ENCODE results near the gene FZD2. TPM values are rescaled to one million over a fixed set of nuclear protein-coding genes. Genes with fewer than 3 reads are reported as not detected.

FZD2 gene
- total and polyA plus RNA-seq, 2 of the 8 experiments (the other 6 are each of a cell fraction or from before 2014, with no cell fraction given) = 17.6 to 86.7 TPM

DNA sequence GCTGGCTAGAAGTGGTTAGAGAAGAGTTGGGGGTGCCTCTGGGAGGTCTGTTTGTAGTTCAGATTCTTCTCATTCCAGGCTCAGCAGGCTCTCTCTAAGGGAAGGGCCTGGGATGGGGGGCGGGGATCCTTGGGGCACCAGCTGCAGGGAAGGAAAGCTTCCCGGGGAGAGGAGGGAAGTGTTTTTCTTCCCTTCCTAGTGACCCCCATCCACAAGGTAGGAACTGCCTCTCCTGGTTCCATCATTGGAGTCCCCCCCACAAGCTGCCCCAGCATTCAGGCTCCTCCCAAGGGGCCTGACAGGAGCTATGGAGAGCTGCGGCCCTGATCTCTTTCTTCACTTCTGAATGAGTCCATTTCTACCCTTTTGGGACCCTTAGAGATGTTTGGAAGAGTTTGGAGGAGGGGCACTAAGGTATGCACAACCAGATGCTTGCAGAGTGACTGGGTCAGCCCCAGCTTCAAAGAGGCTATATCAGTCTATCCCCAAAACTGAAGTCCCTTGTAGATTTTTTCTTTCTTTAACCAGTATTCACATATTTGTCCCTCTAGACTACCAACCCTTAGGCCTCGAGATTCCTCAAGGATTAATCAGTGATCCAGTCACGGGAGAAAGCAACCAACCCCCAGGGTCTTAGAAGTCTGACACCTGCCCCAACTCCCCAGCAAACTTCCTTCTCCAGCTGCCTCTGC is 13.9 kb upstream of the FZD2 start:
- Histone ChIP-seq H2BK120ac (replicated peaks; ENCODE audit: low read depth, low read length) (no peak overlapping the region), H2AFZ (ENCODE audit: low read length) (no peak overlapping the region), H2BK12ac (ENCODE audit: low read depth, low read length) (peak overlapping the region; percentile 40), H3K18ac (ENCODE audit: extremely low read depth, low read length) (peak overlapping the region; percentile 83), H3K79me1 (ENCODE audit: low read depth, low read length) (no peaks in the 10 kb centered on the region; the same call in 1 of the 2 replicates), H4K20me1 (replicated peaks in 1 of 2; ENCODE audit: control insufficient read depth in 1 of 2, insufficient read depth in 2 of 2, low read length in 2 of 2) (no peaks in the 10 kb centered on the region), H3K4me3 (ENCODE audit: extremely low read depth in 1 of 4, insufficient read depth in 2 of 4, low read depth in 3 of 4, low read length in 4 of 4) (peak overlapping the region; percentile 12 to 50 (median 22); a peak in 5 of 8 replicates), H3K79me2 (ENCODE audit: control insufficient read depth in 1 of 2, insufficient read depth in 2 of 2, low read length in 2 of 2) (no peaks in the 10 kb centered on the region), H2AK5ac (ENCODE audit: low read depth, low read length) (0 out of 2 replicates have a peak overlapping the region, but pooled peaks have one; percentile 92), H3K4ac (replicated peaks; ENCODE audit: insufficient read length, low read depth, low read length) (no peak overlapping the region), H3K9ac (replicated peaks in 1 of 4; ENCODE audit: extremely low read depth in 1 of 4, low read depth in 3 of 4, low read length in 3 of 4) (no peak overlapping the region), H4K8ac (ENCODE audit: extremely low read depth, insufficient read depth, low read length) (no peak overlapping the region), H3K4me2 (ENCODE audit: insufficient read depth in 1 of 2, low read depth in 2 of 2, low read length in 2 of 2) (peak overlapping the region; percentile 69 to 87), H3K9me3 (ENCODE audit: insufficient read depth in 2 of 2, low read depth in 1 of 2, low read length in 1 of 2) (no peaks in the 10 kb centered on the region), H2BK15ac (ENCODE audit: low read length) (no peak overlapping the region), H4K5ac (ENCODE audit: insufficient read length, low read depth, low read length) (no peak overlapping the region), H3K56ac (replicated peaks; ENCODE audit: insufficient read length, low read depth, low read length) (no peak overlapping the region), H3K4me1 (replicated peaks in 1 of 4; ENCODE audit: control insufficient read depth in 3 of 4, insufficient read depth in 4 of 4, low read length in 3 of 4) (peaks cover 34 to 62% (median 48%) of the 10 kb centered on the region in 4 experiments), H2BK5ac (ENCODE audit: low read depth, low read length) (no peak overlapping the region), H2BK20ac (ENCODE audit: low read length) (0 out of 2 replicates have a peak overlapping the region, but pooled peaks have one; percentile 3), H3K27ac (ENCODE audit: low read depth, low read length) (no peak overlapping the region), H3K36me3 (ENCODE audit: control insufficient read depth in 2 of 4, insufficient read depth in 4 of 4, low read length in 3 of 4) (no peaks in the 10 kb centered on the region), H3K14ac (ENCODE audit: insufficient read length) (no peak overlapping the region), H4K91ac (replicated peaks; ENCODE audit: insufficient read length, low read length) (no peak overlapping the region), H3K23ac (ENCODE audit: insufficient read length) (no peak overlapping the region), H3K23me2 (ENCODE audit: low read depth, low read length) (peaks cover 3% of the 10 kb centered on the region; the same call in 1 of the 2 replicates), H3K27me3 (replicated peaks in 1 of 4; ENCODE audit: control insufficient read depth in 3 of 4, extremely low read depth in 1 of 4, insufficient read depth in 3 of 4, low read length in 3 of 4) (peaks cover 10 to 60% (median 34%) of the 10 kb centered on the region in 4 experiments)
- ChIA-PET CTCF (ENCODE audit: partially characterized antibody) (interaction anchor here (0.6 to 3.9 kb wide), 7 partner anchors 10 to 167 kb away, joined by 3 to 18 read pairs (median 6); partner anchors contain the start of gene FZD2), POLR2A (ENCODE audit: partially characterized antibody) (interaction anchor here (0.7 to 14.7 kb wide), 8 partner anchors 9 to 119 kb away, joined by 3 to 219 read pairs (median 4); partner anchors contain the start of genes FZD2 and GPATCH8)
- FAIRE-seq = peak; percentile 96
- DNase-seq (ENCODE audit: low read depth in 1 of 2, low spot score in 2 of 2) = peak; percentile 85 to 87
- 7% methylated on average over 5 of the region's 5 CpGs; no CpG with 5 or more reads in 1 of the 2 experiments for WGBS, 2 experiments (ENCODE audit: extremely low coverage in 1 of 2, insufficient coverage in 1 of 2, insufficient read length in 1 of 2, insufficient replicate concordance in 2 of 2, low coverage in 1 of 2, low lambda C conversion rate in 2 of 2, missing lambda C conversion rate in 1 of 2)
- TF ChIP-seq SP1 (IDR thresholded peaks at IDR 0.05; ENCODE audit: low read depth, low read length) (peak; percentile 94), HDAC2 (IDR thresholded peaks at IDR 0.05; ENCODE audit: borderline replicate concordance in 1 of 2, low read depth in 2 of 2, low read length in 2 of 2) (peak; percentile 33 to 97; a peak in 3 of 4 replicates), JUN (IDR thresholded peaks at IDR 0.05; ENCODE audit: low read depth, low read length) (no peak), TEAD4 (IDR thresholded peaks at IDR 0.05; ENCODE audit: low read depth, low read length) (peak; percentile 100), RXRA (IDR thresholded peaks at IDR 0.05; ENCODE audit: insufficient read depth, low read depth, low read length) (peak; percentile 83; the same call in 1 of the 2 replicates), CREB1 (IDR thresholded peaks at IDR 0.05) (0 out of 2 replicates have a peak, but pooled peaks have one; percentile 20), NANOG (IDR thresholded peaks at IDR 0.05; ENCODE audit: insufficient read depth, low read depth, low read length, poor library complexity, severe bottlenecking) (peak; percentile 71), E2F6 (IDR thresholded peaks at IDR 0.05) (no peak), EGR1 (IDR thresholded peaks at IDR 0.05; ENCODE audit: borderline replicate concordance, low read depth, low read length) (peak; percentile 97), KDM1A (IDR thresholded peaks at IDR 0.05; ENCODE audit: borderline replicate concordance, low read length) (no peak), BRCA1 (IDR thresholded peaks at IDR 0.05; ENCODE audit: low read depth, low read length) (no peak)

Data from H1 (cell line).